Measurements from ENCODE around the gene GM2A.

- TF ChIP-seq CTCF (IDR thresholded peaks at IDR 0.05): no peak
- no peak for TF ChIP-seq POLR2A (IDR thresholded peaks at IDR 0.05)
Measured at GRCh38 chr5:151249281-151249680, 3.7 kb upstream of the GM2A start.
